AML-193 (cell line): ENCODE data around the gene UBL5.

ENCODE experiments used
- DNase-seq, 2 experiments: peaks; one replicate each; lab custom pipeline; 2025; lab: John Stamatoyannopoulos, UW

Gene UBL5

DNA sequence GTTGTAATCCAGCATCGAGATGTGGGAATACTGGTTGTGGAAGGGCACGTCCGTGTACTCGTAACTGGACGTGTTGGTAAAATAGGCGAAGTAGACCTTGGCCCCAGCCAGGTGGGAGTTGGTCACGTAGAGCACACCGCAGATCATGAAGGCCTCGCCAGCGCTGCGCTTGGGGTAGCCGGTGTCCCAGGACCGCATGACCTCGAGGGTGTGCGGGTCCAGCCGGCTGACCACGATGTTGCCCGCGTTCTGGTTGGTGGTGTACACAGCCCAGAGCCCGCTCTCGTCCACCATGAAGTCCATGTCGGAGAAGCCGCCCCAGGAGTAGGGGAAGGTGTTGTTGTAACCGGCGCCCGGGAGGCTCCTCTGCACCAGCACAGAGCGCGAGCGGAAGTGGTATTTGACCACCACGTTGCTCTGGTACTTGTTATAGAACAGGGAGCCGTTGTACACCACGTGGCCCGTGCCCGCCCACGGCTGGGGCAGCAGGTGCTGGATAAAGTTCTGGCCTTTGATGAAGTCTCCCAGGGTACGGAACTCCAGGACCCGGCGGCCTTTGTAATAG lies 26.6 kb downstream of the UBL5 start:
- DNase-seq: no peak

DNA sequence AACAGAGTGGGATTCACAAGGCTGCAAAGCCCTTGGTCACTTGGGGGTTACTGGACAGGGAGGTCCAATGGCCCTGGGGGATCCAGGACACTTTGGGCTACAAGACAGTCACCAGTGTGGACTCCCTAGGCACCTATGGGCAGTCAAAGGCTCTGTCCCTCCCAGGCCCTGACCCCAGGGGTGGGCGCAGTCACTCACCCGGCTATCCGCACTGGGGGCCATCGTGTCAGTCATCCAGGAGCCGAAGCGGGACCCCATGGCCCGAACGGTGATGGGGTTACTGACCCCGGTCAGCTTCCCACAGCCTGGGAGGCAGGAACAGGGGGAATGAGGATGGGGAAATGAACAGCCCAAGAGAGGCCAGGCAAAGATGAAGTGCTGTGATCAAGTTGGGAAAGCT lies 28.9 kb downstream of the UBL5 start:
- DNase-seq: no peak

- DNase-seq: no peak
These were observed 29.5 kb downstream of the UBL5 start for GRCh38 chr19:9857076-9857721.

DNA sequence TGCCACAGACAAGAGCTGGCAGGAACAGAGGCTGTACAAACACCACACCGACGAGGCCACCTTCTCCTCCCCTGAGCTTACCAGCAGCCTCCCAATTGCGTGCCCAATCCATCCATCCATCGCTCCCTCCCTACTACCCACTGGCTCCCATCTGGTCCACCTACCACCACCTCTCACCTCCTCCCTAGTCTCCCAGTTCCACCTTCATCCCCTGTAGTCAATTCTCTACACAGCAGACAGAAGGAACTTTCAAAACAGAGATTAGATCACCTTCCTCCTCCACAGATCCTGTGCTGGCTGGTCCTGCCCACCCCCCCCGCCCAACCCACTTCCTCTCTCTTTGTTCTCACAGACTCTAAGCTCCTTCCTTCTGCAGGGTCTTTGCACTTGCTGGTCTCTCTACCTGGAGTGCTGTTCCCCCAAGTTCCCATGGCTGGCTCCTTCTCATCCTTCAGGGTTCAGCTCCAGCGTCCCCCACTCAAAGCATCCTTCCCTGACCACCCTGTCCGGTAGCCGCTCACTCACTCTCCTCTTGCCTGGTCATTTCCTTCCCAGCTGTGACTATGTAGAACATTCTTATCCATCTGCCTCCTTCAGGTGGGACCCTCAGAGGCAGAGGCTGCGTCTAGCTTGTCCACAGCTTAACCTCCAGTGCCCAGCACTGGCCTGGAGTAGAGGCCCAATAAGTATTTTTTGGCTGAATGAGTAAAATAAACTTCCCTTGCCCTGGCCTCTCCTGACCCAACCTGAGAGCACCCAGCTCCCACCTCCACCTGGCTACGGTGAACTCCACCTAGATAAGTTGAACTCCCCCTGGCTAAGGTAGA lies 30.4 kb downstream of the UBL5 start:
- peak; percentile 23 to 33 for DNase-seq

GRCh38 chr19:9858766-9859165 lies 31.0 kb downstream of the UBL5 start:
- no peak for DNase-seq

GRCh38 chr19:9860407-9860806 lies 32.7 kb downstream of the UBL5 start:
- no peak for DNase-seq

- no peak for DNase-seq
These were observed 33.8 kb downstream of the UBL5 start for GRCh38 chr19:9861503-9861902.

DNA sequence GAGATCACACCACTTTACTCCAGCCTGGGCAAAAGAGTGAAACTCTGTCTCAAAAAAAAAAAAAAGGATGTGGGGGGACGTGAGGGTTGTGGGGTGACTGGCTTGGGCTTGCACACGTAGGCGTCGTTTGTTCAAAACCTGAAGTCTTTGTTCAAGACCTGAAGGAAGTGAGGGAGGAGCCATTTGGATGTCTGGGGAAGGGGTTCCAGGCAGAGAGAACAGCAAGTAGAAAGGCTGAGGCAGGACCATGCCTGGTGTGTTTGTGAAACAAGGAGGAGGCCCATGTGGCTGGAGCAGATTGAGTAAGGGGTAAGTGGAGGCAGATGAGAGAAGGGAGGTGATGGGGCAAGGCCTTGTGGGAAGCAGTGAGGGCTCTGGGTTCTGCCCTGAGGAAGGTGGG lies 35.2 kb downstream of the UBL5 start:
- no peak for DNase-seq

- DNase-seq: no peak
These were observed 36.0 kb downstream of the UBL5 start for GRCh38 chr19:9863759-9864158.

- no peak for DNase-seq
These were observed 38.2 kb downstream of the UBL5 start for GRCh38 chr19:9865732-9866501.

DNA sequence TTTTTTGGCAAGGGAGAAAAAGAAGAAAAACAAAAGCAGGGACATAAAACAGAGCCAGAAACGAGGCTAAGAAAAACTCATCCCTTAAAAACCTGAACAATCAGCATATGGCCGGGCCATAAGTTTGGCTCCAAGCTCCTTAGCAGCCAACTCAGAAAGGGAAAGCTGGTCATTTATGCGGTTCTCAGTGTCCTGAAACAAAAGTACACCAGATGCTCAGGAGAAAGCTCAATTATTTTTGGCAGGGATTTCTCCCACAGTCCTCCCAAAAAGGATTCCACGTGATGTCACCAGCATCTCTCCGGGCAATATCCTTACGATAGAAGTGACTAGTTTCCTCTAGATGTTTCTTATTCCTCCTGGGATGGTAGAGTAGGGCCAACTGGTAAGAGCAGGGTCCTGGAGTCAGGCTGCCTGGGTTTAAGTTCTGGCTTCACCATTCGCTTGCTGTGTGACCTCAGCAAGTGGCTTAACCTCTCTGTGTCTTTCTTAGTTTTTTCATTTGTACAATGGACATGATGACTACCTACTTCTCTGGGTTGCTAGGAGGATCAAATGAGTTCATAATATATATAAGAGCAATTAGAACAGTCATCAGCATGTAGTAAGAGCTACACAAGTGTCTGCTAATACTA lies 41.4 kb downstream of the UBL5 start:
- DNase-seq: no peak

- no peak for DNase-seq
These were observed 44.1 kb downstream of the UBL5 start for GRCh38 chr19:9871626-9872338.

DNA sequence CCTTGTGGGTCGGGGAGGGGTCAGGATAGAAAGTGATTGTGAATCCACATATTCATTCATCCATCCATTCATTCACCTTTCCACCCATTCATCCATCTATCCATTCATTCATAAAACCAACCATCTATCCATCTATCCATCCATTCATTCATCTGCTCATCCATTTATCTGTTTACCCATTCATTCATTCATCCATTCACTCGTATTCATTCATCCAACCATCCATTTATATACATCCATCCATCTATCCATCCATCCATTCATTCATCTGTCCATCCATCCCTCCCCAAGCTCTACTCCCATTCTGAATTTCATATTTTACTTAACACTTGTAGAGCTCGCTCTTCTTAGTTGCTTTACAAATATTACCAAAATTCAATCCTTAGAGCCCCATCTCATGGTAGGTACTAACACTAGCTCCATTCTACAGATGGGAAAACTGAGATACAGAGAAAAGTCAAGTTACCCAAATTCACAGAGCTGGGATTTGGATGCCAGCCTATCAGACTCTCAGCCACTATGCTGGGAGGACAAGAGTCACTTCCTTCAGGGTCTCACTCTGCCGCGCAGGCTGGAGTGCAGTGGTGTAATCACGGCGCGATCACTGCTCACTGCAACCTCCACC lies 45.0 kb downstream of the UBL5 start:
- no peak for DNase-seq

GRCh38 chr19:9875031-9875627 lies 47.4 kb downstream of the UBL5 start:
- DNase-seq: no peak

DNA sequence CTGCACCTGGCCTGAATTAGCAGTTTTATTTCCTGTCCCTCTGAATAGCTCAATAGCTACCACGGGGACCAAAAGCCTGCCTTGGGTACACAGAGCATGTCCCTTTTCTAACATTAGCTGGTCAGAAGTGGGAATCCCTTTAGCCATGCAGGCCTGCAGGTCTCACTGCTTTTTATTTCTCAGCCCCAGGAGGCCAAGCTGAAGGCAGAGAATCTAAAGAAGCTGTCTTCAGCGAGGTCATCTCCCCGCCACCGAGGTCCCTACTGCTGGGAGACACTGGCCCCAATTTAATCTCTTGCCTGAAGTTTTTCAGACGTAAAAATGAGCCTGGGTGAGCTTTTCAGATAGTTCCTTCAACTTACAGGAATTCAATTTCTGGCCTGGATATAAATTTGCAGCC lies 48.1 kb downstream of the UBL5 start:
- no peak for DNase-seq

DNA sequence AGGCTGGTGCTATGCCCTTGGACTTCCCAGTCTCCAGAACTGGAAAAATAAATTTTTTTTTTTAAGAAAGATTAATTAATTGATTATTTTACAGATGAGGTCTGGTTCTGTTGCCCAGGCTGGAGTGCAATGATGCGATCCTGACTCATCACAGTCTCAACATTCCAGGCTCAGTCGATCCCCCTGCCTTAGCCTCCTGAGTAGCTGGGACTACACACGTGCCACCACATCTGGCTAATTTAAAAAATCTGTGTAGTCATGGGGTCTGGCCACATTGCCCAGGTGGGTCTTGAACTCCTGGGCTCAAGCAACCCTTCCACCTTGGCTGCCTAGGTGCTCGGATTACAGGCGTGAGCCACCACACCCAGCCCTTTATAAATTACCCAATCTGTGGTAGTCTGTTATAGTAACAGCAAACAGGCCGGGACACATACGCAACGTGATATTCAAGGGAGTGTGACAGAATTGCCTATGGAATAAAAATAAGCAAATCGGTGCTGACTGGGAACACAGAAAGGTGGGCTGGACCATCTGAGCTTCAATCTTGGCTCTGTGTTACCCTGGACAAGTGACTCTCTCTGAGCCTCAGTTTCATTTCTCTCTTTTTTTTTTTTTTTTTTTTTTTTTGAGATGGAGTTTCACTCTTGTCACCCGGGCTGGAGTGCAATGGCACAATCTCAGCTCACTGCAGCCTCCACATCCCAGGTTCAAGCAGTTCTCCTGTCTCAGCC lies 50.2 kb downstream of the UBL5 start:
- no peak for DNase-seq

DNA sequence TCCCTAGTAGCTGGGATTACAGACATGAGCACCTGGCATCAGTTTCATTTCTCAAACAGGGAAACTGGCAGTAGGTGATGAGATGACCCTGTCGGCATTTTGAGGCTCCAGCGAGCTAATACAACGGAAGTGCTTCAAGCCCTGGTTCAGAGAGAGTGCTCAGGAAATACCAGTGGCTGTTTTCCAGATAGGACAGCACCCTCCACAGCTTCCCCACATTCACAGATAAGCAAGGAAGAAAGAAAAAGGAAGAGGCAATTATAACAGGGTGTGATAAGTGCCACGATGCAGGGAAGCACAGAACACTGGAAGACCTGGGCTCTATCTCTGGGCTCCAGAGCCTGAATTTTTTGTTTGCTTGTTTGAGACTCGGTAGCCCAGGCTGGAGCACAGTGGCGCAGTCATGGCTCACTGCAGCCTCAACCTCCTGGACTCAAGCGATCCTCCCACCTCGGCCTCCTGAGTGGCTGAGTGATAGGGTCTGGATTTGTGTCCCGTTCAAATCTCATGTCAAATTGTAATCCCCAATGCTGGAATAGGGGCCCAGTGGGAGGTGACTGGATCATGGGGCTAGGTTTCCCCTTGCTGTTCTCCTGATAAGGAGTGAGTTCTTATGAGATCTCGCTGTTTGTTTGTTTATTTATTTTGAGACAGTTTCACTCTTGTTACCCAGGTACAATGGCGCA lies 50.9 kb downstream of the UBL5 start:
- DNase-seq: no peak
